GM12874 (cell line): ENCODE measurements around the gene MAP4K3.

Experiments
- CTCF ChIP-seq: IDR thresholded peaks from 2 replicates; pipeline ENCODE4 v1.5.1; 2011; ENCODE audit warnings: low read depth, mild to moderate bottlenecking, control low read depth, low read length, moderate library complexity; ENCODE audit not compliant: insufficient read depth

Gene MAP4K3

GRCh38 chr2:39260087-39260486 lies 177.0 kb downstream of the MAP4K3 start:
- TF ChIP-seq CTCF, result no peak

- no peak for TF ChIP-seq CTCF
Measured at GRCh38 chr2:39256040-39256439, 181.0 kb downstream of the MAP4K3 start.

- no peak for TF ChIP-seq CTCF
Measured at GRCh38 chr2:39252888-39253518, 184.1 kb downstream of the MAP4K3 start.

GRCh38 chr2:39247512-39248043 lies 189.5 kb downstream of the MAP4K3 start:
- no peak for TF ChIP-seq CTCF

GRCh38 chr2:39246382-39246980 lies 190.6 kb downstream of the MAP4K3 start:
- no peak for TF ChIP-seq CTCF

- no peak for TF ChIP-seq CTCF
Measured at GRCh38 chr2:39243469-39244123, 193.5 kb downstream of the MAP4K3 start, which contains the start of gene CDKL4. Gene CDKL4, minus strand, starts transcription at chr2:39243970.

- no peak for TF ChIP-seq CTCF
Measured at GRCh38 chr2:39241588-39241987, 195.5 kb downstream of the MAP4K3 start.
